Astrocyte (in vitro differentiated cells and primary cell): Measurements from ENCODE around the gene DCBLD1.

Experiments
- EZH2 ChIP-seq: IDR thresholded peaks from 2 replicates; pipeline ENCODE4 v1.6.1; 2012; ENCODE audit warnings: mild to moderate bottlenecking, low read length, inconsistent platforms; ENCODE audit not compliant: insufficient read depth
- TF ChIP-seq, protein P1 (sequence below): IDR thresholded peaks from 2 replicates; pipeline ENCODE4 v1.5.1; 2011; ENCODE audit warnings: low read depth, mild to moderate bottlenecking, inconsistent platforms, low read length, moderate library complexity; ENCODE audit not compliant: insufficient read depth

- TF ChIP-seq, protein P1, sequence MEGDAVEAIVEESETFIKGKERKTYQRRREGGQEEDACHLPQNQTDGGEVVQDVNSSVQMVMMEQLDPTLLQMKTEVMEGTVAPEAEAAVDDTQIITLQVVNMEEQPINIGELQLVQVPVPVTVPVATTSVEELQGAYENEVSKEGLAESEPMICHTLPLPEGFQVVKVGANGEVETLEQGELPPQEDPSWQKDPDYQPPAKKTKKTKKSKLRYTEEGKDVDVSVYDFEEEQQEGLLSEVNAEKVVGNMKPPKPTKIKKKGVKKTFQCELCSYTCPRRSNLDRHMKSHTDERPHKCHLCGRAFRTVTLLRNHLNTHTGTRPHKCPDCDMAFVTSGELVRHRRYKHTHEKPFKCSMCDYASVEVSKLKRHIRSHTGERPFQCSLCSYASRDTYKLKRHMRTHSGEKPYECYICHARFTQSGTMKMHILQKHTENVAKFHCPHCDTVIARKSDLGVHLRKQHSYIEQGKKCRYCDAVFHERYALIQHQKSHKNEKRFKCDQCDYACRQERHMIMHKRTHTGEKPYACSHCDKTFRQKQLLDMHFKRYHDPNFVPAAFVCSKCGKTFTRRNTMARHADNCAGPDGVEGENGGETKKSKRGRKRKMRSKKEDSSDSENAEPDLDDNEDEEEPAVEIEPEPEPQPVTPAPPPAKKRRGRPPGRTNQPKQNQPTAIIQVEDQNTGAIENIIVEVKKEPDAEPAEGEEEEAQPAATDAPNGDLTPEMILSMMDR: no peak
- TF ChIP-seq EZH2: no peak
Observed at GRCh38 chr6:117538615-117539014, 56.1 kb downstream of the DCBLD1 start.
